ENCODE data around the gene PTPRG.
"Not testable (repeated sequence)": the region's sequence is repeated elsewhere in the genome, so short reads cannot be mapped to it uniquely, and the experiment has no call there.

Gene PTPRG

GRCh38 chr3:61750766-61751165, 189.4 kb downstream of the PTPRG start:
- Histone ChIP-seq H4K20me1 (ENCODE audit: control insufficient read depth, insufficient read depth, low read depth, low read length) (no peaks in the 10 kb centered on the region), H3K79me2 (ENCODE audit: control insufficient read depth, low read length) (no peaks in the 10 kb centered on the region), H3K9me2 (replicated peaks; ENCODE audit: control insufficient read depth, low read length) (no peaks in the 10 kb centered on the region), H3K9me3 (ENCODE audit: control insufficient read depth, insufficient read depth, low read length) (no peaks in the 10 kb centered on the region), H3K36me3 (ENCODE audit: control insufficient read depth, low read length) (no peaks in the 10 kb centered on the region), H3K4me2 (ENCODE audit: low read length) (no peak overlapping the region), H3K4me1 (ENCODE audit: control insufficient read depth, low read length) (no peaks in the 10 kb centered on the region), H3K27me3 (ENCODE audit: control insufficient read depth, low read length) (no peaks in the 10 kb centered on the region), H3K27ac (ENCODE audit: low read depth, low read length) (no peak overlapping the region), H3K4me3 (ENCODE audit: low read length) (no peak overlapping the region), H3F3A (ENCODE audit: control insufficient read depth, insufficient read depth) (no peaks in the 10 kb centered on the region)
- TF ChIP-seq CTCF (IDR thresholded peaks at IDR 0.05; ENCODE audit: low read depth, low read length, poor library complexity, severe bottlenecking) (no peak), EZH2phosphoT487 (IDR thresholded peaks at IDR 0.05; ENCODE audit: borderline replicate concordance, low read length) (no peak)

GRCh38 chr3:61758839-61759238, 197.5 kb downstream of the PTPRG start:
- TF ChIP-seq EZH2phosphoT487 (IDR thresholded peaks at IDR 0.05; ENCODE audit: borderline replicate concordance, low read length) = no peak
- no peak for TF ChIP-seq CTCF (IDR thresholded peaks at IDR 0.05; ENCODE audit: low read depth, low read length, poor library complexity, severe bottlenecking)
- Histone ChIP-seq H3K79me2 (ENCODE audit: control insufficient read depth, low read length) (no peaks in the 10 kb centered on the region), H3K4me1 (ENCODE audit: control insufficient read depth, low read length) (no peaks in the 10 kb centered on the region), H3K27ac (ENCODE audit: low read depth, low read length) (no peak overlapping the region), H3K27me3 (ENCODE audit: control insufficient read depth, low read length) (no peaks in the 10 kb centered on the region), H3F3A (ENCODE audit: control insufficient read depth, insufficient read depth) (no peaks in the 10 kb centered on the region), H3K4me2 (ENCODE audit: low read length) (no peak overlapping the region), H3K9me2 (replicated peaks; ENCODE audit: control insufficient read depth, low read length) (no peaks in the 10 kb centered on the region), H4K20me1 (ENCODE audit: control insufficient read depth, insufficient read depth, low read depth, low read length) (no peaks in the 10 kb centered on the region), H3K4me3 (ENCODE audit: low read length) (no peak overlapping the region), H3K36me3 (ENCODE audit: control insufficient read depth, low read length) (no peaks in the 10 kb centered on the region), H3K9me3 (ENCODE audit: control insufficient read depth, insufficient read depth, low read length) (no peaks in the 10 kb centered on the region)

- H3K9me3 ChIP-seq (ENCODE audit: control insufficient read depth, insufficient read depth, low read length); H3F3A ChIP-seq (ENCODE audit: control insufficient read depth, insufficient read depth); H3K36me3 ChIP-seq (ENCODE audit: control insufficient read depth, low read length); H3K4me3 ChIP-seq (ENCODE audit: low read length); H3K27ac ChIP-seq (ENCODE audit: low read depth, low read length); H3K27me3 ChIP-seq (ENCODE audit: control insufficient read depth, low read length); H3K4me2 ChIP-seq (ENCODE audit: low read length); H3K9me2 ChIP-seq (replicated peaks; ENCODE audit: control insufficient read depth, low read length); H3K79me2 ChIP-seq (ENCODE audit: control insufficient read depth, low read length); H3K4me1 ChIP-seq (ENCODE audit: control insufficient read depth, low read length); H4K20me1 ChIP-seq (ENCODE audit: control insufficient read depth, insufficient read depth, low read depth, low read length): not testable (repeated sequence)
These were observed 199.4 kb downstream of the PTPRG start for GRCh38 chr3:61760783-61761182.

- no peaks in the 10 kb centered on the region for H3K27me3 ChIP-seq (ENCODE audit: control insufficient read depth, low read length)
- no peak overlapping the region for H3K27ac ChIP-seq (ENCODE audit: low read depth, low read length)
- no peaks in the 10 kb centered on the region for H3K4me1 ChIP-seq (ENCODE audit: control insufficient read depth, low read length)
- H3K4me2 ChIP-seq (ENCODE audit: low read length) = no peak overlapping the region
- H3K9me2 ChIP-seq (replicated peaks; ENCODE audit: control insufficient read depth, low read length) = no peaks in the 10 kb centered on the region
- no peak overlapping the region for H3K4me3 ChIP-seq (ENCODE audit: low read length)
- TF ChIP-seq EZH2phosphoT487 (IDR thresholded peaks at IDR 0.05; ENCODE audit: borderline replicate concordance, low read length) (no peak), CTCF (IDR thresholded peaks at IDR 0.05; ENCODE audit: low read depth, low read length, poor library complexity, severe bottlenecking) (no peak)
- no peaks in the 10 kb centered on the region for H4K20me1 ChIP-seq (ENCODE audit: control insufficient read depth, insufficient read depth, low read depth, low read length)
- no peaks in the 10 kb centered on the region for H3K9me3 ChIP-seq (ENCODE audit: control insufficient read depth, insufficient read depth, low read length)
- no peaks in the 10 kb centered on the region for H3F3A ChIP-seq (ENCODE audit: control insufficient read depth, insufficient read depth)
- no peaks in the 10 kb centered on the region for H3K36me3 ChIP-seq (ENCODE audit: control insufficient read depth, low read length)
- no peaks in the 10 kb centered on the region for H3K79me2 ChIP-seq (ENCODE audit: control insufficient read depth, low read length)
These were observed 200.5 kb downstream of the PTPRG start for GRCh38 chr3:61761694-61762430.

Measured in DOHH2 (cell line).